Hindlimb muscle (tissue), 1 donor: ENCODE measurements around the gene LANCL2. TPM values are rescaled to one million over a fixed set of nuclear protein-coding genes. Genes with fewer than 3 reads are reported as not detected.
"Not testable (repeated sequence)": the region's sequence is repeated elsewhere in the genome, so short reads cannot be mapped to it uniquely, and the experiment has no call there.

Source experiments
- DNase-seq: peaks from one replicate; pipeline ENCODE4 v3.0.0-alpha.2; 2013
- polyA plus RNA-seq: library from polyadenylated mRNA; unstranded; fragments of 120-200 nt; gene quantifications from one replicate; pipeline ENCODE4 v1.2.1, GENCODE V29; 2013; ENCODE audit not compliant: insufficient read length

Gene LANCL2, protein sequence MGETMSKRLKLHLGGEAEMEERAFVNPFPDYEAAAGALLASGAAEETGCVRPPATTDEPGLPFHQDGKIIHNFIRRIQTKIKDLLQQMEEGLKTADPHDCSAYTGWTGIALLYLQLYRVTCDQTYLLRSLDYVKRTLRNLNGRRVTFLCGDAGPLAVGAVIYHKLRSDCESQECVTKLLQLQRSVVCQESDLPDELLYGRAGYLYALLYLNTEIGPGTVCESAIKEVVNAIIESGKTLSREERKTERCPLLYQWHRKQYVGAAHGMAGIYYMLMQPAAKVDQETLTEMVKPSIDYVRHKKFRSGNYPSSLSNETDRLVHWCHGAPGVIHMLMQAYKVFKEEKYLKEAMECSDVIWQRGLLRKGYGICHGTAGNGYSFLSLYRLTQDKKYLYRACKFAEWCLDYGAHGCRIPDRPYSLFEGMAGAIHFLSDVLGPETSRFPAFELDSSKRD
- polyA plus RNA-seq, result 20.5 TPM

DNA sequence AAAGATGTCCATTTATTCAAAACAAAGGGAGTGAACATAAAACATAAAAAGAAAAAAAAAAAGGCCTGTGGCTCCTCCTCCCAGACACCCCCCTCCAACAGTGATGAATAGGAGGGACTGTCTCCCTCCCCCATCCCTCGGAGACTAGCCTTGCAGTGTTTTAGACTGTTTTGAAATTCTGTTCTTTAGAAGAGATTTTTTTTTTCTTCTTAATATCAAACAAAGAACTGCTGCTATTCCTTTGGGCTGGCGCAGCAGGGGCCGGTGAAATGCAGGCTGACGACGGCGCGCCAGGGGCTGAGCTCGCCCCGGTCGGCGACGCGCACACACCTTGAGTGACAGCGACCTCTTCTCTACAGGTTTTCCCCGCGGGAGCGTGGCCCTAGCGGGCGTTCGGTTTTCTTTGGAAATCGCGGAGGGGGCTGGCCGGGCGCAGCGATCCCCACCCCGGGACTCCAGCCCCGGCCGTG is at the start of gene LANCL2:
Gene LANCL2, plus strand, starts transcription at position 133 of the 470 bp plus-strand sequence. CDS start 689 bp downstream, outside the sequence.
- DNase-seq, result peak; percentile 37

- peak; percentile 67 for DNase-seq
These were observed 39.8 kb upstream of the LANCL2 start for GRCh38 chr7:55325371-55325792.

DNA sequence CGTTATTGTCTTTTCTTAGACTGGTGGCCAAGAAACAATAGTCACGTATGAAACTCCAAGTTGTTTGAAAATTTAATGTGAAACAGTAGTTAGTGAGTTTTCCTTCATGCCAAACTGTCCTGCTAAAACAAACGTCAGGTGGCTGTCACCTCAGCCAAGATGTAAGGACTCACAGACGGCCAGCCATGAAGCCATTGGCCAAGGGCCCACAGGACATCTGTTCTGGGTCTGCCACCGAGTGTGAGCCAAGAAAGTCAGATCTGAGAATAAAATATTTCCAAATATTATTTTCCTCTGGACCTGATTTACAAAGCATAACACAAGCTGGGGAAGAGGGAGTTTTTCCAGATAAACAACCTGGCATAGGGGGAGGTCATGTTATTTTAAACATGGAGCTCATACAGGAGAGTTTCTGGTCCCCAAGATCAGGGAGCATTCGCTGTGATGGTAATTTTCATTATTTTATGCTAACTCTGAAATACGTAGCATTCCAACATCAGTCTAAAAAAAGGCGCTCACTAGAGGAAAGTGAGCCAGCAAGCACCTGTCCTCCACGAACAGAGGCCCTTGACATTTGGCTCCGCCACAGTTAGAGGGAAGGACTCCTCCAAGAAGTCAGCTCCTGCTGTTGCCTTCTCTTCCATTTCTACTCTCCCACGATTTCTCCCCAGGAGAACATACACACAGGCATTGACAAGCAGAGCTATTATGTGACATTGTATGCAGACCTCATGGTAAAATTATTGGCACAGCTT is 38.9 kb upstream of the LANCL2 start:
- DNase-seq, result peak; percentile 27

DNA sequence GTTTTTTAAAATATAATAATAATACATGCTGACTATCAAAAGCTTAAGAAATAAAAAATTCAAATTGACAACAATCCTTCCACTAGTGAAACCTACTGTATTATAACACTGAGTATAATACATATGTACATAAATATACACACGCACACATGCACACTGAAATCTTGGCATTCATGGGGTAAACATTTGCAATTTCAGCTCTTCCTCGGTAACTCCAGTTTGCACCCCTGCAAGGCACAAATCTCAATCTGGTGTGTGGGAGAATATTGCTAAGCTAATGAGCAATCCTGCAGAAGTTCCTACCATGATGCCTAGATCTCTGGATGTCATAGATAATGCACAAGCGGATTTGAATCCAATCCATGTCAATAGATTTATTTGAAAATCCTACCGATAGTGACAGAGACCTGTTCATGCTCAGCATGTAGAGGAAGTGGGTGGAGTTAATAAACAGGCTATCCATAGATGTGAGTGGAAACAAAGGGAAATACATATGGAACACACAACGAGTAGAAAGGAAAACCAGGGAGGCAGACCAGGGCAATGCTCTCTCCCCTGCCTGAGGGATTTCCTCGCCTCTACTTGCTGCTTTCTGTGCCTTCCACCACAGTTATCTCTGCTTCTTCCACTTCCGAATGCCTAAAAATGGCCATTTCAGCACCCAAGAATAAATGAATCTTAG is 38.1 kb upstream of the LANCL2 start:
- DNase-seq, result no peak

GRCh38 chr7:55335151-55335550 is 30.0 kb upstream of the LANCL2 start:
- no peak for DNase-seq

- DNase-seq, result no peak
These were observed 29.4 kb upstream of the LANCL2 start for GRCh38 chr7:55335786-55336185.

GRCh38 chr7:55336540-55336939 is 28.6 kb upstream of the LANCL2 start:
- no peak for DNase-seq

DNA sequence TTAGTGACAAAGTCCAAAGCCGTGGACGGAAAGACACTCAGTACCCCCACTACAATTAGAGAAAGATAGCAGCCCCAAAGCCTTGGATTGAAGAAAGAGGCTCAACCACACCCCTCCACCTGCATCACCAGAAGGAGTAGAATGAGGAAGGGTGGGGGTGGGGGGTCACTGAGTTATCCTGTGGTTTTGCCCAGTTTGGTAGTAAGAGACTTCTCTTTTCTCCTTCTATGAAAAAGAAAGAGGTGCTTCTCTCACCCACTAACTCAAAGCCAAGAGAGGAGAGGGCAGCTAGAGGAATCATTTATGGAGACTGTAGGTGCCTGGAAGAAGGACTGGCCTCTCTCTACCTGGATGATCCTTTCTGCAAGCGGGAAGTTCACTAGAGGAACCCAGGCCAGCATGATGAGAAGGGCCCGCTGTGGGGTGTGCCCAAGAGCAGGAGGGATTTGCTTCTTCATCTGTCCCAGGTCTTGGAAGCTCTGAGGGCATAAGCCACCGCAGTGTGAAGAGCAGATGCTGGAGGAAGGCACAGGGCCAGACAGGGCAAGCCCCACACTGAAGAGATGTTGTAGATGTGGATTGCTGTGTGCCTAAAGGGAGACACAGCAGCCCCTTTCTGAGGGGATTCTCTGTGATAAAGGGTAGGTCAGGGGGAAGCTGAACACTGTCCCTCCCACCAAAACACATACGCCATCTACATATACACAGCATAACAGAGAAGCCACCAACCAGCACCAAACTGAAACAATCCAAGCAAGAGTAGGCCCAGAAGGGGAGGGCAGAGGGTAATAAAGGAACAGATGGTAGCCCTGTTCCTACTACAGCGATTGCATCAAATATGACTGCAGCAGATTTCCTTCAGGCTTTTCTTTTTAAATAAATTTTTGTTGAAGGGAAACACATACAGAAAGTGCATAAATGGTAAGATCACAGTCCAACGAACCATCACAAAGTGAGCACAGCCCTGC is 25.8 kb upstream of the LANCL2 start:
- DNase-seq, result no peak

DNA sequence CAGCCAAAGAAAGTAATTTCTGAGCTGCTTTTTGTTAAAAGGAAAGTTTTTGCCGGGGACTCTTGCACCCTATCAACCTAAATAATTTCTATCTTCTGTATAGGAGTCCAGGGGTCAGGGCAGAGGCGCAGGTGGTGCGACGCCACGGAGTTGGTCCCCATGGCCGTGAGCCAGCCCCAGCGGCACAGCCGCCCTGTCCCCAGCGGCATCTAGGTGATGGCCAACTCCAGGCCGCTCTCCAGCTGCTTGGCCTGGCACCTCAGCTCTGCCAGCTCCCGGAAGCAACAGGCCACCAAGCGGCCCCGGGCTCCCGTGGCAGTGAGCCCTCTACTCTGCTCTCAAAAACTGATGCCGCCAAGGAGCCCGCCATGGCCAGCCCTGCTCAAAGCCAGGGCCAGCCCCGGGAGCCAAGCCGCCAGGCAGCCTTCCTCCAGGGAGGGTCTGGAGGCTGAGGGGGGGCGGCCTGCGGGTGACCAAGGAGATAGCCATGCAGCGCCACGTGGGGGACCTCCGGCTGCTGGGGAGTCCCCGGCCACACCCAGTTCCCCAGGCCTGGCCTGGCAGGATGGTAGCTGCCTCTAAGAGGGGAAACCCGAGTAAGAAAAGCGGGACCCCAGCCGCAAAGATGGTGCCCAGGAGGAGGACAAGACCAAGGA is 22.8 kb upstream of the LANCL2 start:
- no peak for DNase-seq

- DNase-seq, result no peak
These were observed 21.9 kb upstream of the LANCL2 start for GRCh38 chr7:55343002-55343781.

DNA sequence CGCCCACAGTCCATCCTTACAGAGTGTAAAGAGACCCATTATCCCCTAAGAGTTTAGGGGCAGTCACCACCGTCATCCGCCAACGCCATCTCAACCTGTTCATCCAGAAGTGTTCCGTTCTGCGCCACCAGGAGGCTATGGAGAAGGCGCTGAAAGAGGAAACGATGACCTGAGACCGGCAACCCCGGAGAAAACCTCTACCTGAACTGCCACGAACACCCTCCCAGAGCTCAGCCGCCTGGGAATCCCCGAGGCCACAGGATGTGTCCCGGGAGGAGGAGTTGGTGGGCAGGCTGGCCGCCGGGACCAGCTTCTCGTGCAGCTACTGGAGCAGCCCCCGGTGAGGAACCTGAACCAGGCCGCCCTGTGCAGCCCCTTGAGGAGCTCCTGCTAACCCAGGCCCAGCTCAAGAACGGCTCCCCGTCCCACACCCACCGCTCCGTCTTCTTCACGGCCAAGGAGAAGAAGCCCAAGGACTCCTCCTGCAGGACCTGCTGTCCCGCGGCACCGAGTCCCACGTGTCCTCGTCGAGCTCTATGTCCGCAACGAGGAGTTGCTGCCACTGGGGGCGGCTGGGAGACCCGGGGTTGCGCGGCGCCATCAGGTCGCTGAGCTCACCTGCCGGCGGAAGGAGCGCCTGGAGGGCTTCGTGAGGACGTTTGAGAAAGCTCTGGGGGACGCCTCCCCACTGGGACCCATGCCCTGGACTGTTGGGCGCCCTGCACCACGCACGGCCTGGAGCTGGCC is 21.1 kb upstream of the LANCL2 start:
- DNase-seq, result no peak

DNA sequence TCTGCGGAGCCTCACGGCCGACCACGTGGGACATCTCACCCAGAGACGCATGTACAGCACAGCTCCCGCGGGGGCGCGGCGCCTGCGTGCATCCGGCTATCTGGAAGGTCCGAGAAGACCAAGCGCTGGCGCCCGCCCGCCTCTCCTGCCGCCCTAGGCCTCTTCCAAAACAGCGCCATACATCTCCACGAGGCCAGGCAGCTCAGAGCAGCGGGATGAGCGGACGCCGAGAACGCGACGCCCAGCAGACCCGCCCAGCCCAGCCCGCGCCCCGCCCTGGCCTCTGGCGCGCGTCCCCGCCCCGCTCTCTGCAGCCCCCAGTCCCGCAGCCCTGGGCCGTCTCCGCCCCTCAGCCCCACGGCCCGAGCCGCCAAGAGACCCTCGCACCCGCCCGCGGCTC is 20.3 kb upstream of the LANCL2 start:
- no peak for DNase-seq

DNA sequence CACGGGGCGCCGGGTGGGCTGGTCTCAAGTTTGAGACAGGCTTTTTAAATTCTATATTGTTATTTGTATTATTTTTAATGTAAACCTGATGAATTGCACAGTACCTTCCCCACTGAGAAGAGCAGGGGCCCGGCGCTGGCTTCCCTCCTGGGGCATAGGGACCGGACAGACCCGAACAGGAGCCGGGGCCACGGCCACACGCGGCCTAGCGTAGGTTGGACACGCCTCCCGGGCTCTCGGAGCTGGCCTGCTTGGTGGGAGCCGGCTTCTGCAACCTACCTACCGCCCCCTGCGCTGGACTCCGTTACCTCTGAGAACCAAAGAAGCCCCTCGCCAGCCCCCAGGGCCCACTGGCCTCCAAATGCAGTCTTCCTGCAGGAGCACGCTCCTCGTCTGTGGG is 19.8 kb upstream of the LANCL2 start:
- no peak for DNase-seq

- DNase-seq, result no peak
These were observed 16.6 kb upstream of the LANCL2 start for GRCh38 chr7:55348502-55348901.

GRCh38 chr7:55349121-55349520 is 16.0 kb upstream of the LANCL2 start:
- DNase-seq, result no peak

GRCh38 chr7:55350281-55350680 is 14.9 kb upstream of the LANCL2 start:
- no peak for DNase-seq

DNA sequence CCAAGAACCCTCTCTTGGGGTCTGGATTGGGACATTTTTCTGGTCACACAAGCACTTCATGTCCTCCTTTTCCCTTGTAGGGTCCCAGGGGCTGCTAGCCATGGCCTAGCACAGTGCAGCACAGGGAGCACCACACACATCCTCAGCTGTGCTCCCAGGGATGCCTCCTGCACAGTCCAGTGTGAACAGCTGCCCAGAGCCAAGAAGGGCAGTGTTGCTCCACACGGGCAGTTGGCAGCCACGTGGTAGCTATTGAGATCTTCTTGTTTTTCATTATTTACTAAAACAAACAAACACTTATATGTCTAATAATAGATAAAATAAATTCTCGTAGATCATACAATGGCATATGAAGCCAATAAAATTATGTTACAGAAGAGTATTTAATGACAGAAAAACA is 13.9 kb upstream of the LANCL2 start:
- no peak for DNase-seq

GRCh38 chr7:55352947-55353273 is 12.2 kb upstream of the LANCL2 start:
- not testable (repeated sequence) for DNase-seq

DNA sequence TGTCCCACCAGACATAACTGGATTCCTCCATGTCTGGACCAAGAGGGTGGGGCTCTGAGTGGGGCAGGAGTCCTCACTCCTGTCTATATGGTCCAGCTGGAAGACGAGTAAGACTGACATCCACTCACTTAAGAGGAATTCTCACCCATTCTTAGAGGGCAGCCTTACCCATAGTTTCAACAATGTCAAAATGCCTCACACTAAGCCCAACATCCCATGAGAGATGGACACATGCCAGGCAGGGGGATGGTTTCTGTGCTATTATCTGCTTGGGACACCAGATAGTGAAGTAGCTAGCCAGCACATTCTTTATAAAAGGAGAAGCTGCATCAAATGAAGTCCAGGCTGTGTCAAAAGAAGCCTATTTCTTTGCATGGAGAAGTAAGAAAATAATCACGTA is 4.7 kb upstream of the LANCL2 start:
- DNase-seq, result no peak

- no peak for DNase-seq
These were observed 3.6 kb upstream of the LANCL2 start for GRCh38 chr7:55361560-55361959.
